BE2C (cell line): ENCODE data around the gene EXOSC10.

Experiments
- DNase-seq: peaks from one replicate; pipeline ENCODE4 v3.0.0-alpha.2; 2020
- H3K27me3 ChIP-seq: fragments of 250-450 bp; sonication (Bioruptor Pico); 2 replicates; pipeline ENCODE4 v1.5.1; 2020; ENCODE audit warnings: mild to moderate bottlenecking
- H3K36me3 ChIP-seq: fragments of 250-450 bp; sonication (Bioruptor Pico); 2 replicates; pipeline ENCODE4 v1.5.1; 2020; ENCODE audit warnings: mild to moderate bottlenecking
- H3K4me1 ChIP-seq: fragments of 250-450 bp; sonication (Bioruptor Pico); 2 replicates; pipeline ENCODE4 v1.5.1; 2020
- H3K4me3 ChIP-seq: 2 replicates; pipeline ENCODE4 v1.5.1; 2011; ENCODE audit warnings: low read depth, low read length
- H3K9me3 ChIP-seq: fragments of 250-450 bp; sonication (Bioruptor Pico); 2 replicates; pipeline ENCODE4 v1.5.1; 2020
- TF ChIP-seq, protein P1 (sequence below): IDR thresholded peaks from 2 replicates; pipeline ENCODE4 v1.5.1; 2012; ENCODE audit warnings: mild to moderate bottlenecking, low read depth, low read length

The EXOSC10 gene

DNA sequence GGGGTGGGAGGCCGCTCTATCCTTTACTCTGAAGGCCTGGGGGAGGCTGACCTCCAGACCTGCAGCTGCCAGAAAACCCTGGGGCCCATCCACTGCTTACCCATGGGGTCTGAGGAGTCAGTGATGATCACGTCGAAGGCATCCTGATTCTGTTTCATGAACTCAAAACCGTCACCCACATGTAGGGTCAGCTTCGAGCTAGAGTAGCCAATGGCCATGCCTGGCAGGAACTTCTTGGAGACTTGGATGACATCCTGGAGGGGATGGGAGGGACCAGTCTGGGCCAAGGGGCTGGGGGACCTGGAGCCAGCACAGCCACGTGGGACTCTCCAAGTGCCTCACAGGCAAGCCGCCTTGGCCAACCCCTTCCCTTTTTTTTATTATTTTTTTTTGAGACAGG lies 43.2 kb downstream of the EXOSC10 start:
- TF ChIP-seq, protein P1, sequence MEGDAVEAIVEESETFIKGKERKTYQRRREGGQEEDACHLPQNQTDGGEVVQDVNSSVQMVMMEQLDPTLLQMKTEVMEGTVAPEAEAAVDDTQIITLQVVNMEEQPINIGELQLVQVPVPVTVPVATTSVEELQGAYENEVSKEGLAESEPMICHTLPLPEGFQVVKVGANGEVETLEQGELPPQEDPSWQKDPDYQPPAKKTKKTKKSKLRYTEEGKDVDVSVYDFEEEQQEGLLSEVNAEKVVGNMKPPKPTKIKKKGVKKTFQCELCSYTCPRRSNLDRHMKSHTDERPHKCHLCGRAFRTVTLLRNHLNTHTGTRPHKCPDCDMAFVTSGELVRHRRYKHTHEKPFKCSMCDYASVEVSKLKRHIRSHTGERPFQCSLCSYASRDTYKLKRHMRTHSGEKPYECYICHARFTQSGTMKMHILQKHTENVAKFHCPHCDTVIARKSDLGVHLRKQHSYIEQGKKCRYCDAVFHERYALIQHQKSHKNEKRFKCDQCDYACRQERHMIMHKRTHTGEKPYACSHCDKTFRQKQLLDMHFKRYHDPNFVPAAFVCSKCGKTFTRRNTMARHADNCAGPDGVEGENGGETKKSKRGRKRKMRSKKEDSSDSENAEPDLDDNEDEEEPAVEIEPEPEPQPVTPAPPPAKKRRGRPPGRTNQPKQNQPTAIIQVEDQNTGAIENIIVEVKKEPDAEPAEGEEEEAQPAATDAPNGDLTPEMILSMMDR = no peak
- peaks cover 26% of the 10 kb centered on the region for H3K36me3 ChIP-seq

DNA sequence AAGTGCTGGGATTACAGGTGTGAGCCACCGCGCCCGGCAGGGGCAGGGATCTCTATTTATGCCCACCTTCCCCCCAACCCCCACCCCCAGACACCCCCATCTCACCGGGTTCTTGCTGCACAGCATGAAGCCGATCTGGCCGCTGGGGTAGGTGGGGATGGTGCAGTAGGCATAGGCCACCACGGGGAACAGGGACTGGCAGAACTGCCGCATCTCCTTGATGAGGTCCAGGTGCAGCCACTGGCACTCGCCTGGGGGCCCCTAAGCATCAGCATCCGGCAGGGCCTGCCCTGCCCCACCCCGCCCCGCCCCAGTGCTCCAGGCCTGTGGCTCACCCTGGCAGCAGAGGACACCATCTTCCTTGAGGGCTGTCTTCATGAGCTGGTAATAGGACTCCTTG lies 44.0 kb downstream of the EXOSC10 start:
- Histone ChIP-seq H3K36me3 (peaks cover 26% of the 10 kb centered on the region), H3K9me3 (no peaks in the 10 kb centered on the region), H3K4me3 (no peak overlapping the region), H3K4me1 (peaks cover 21% of the 10 kb centered on the region), H3K27me3 (no peaks in the 10 kb centered on the region)
- TF ChIP-seq, protein P1 = no peak
- no peak for DNase-seq

More for the DNA sequence above, 43.2 kb downstream of the EXOSC10 start:
- H3K27me3 ChIP-seq = no peaks in the 10 kb centered on the region
- H3K4me3 ChIP-seq = no peak overlapping the region
- no peak for DNase-seq
- H3K4me1 ChIP-seq = peaks cover 21% of the 10 kb centered on the region
- no peaks in the 10 kb centered on the region for H3K9me3 ChIP-seq

DNA sequence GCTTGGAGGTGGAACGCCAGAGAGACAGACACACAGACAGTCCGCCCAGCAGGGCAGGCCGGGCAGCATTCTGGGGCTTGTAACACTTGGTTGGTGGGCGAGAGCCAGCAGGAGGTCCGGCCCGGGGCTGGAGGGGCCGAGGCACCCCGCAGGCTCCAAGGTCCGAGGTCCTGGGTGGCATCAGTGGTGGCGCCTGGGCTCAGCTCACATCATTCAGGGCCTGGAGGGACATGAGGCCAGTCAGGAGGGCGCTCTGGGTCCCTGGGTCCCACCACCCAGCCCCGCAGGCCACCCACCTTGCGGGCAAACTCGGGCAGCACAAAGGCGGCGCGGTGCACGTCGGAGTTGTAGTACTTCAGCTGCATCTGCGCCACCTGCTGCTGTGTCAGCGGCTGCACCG lies 45.0 kb downstream of the EXOSC10 start:
- no peak for DNase-seq
- Histone ChIP-seq H3K27me3 (no peaks in the 10 kb centered on the region), H3K9me3 (no peaks in the 10 kb centered on the region), H3K4me3 (no peak overlapping the region), H3K36me3 (peaks cover 23% of the 10 kb centered on the region), H3K4me1 (peaks cover 21% of the 10 kb centered on the region)
- TF ChIP-seq, protein P1 = no peak

DNA sequence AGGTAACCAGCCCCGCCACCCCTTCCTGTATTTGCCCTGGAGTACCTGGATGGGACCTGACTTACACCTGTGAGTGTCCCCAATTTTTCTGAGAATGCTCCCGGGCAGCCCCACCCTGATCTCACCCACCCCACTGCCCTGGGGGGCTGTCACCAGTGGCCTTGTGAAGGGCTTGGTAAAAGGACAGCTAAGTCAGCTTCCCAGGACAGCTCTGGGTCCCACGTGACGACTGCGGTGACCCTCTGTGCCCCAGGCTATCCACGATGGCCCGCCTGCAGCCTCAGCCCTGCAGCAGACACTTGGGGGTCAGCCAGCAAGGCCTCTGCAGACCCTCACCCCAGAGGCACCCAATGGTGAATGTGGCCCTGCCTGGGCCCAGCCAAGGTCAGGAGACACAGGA lies 45.5 kb downstream of the EXOSC10 start:
- TF ChIP-seq, protein P1 = no peak
- Histone ChIP-seq H3K27me3 (no peaks in the 10 kb centered on the region), H3K9me3 (no peaks in the 10 kb centered on the region), H3K36me3 (peaks cover 23% of the 10 kb centered on the region), H3K4me3 (no peak overlapping the region), H3K4me1 (peaks cover 21% of the 10 kb centered on the region)
- no peak for DNase-seq

DNA sequence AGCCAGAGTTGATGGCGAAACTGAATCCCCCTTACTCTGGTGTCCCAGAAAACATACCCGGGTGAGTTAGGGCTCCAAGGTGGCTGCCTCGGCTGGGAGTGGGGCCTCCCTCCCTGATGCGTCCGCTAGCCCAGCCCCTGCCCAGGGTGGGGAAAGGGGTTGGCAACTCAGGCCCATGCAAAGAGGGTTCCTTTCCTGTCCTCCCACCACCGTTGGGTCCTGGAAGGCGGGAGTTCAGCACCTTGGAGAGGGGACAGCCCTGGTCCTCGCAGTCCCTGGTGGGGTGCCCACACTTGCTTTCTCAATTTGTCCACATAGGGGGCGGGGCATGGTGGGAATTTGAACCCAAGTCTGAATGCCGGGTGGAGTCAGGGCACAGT lies 45.9 kb downstream of the EXOSC10 start:
- peaks cover 21% of the 10 kb centered on the region for H3K4me1 ChIP-seq
- H3K36me3 ChIP-seq = peaks cover 23% of the 10 kb centered on the region
- no peaks in the 10 kb centered on the region for H3K27me3 ChIP-seq
- DNase-seq = peak; percentile 26
- H3K4me3 ChIP-seq = no peak overlapping the region
- H3K9me3 ChIP-seq = no peaks in the 10 kb centered on the region
- TF ChIP-seq, protein P1 = no peak

DNA sequence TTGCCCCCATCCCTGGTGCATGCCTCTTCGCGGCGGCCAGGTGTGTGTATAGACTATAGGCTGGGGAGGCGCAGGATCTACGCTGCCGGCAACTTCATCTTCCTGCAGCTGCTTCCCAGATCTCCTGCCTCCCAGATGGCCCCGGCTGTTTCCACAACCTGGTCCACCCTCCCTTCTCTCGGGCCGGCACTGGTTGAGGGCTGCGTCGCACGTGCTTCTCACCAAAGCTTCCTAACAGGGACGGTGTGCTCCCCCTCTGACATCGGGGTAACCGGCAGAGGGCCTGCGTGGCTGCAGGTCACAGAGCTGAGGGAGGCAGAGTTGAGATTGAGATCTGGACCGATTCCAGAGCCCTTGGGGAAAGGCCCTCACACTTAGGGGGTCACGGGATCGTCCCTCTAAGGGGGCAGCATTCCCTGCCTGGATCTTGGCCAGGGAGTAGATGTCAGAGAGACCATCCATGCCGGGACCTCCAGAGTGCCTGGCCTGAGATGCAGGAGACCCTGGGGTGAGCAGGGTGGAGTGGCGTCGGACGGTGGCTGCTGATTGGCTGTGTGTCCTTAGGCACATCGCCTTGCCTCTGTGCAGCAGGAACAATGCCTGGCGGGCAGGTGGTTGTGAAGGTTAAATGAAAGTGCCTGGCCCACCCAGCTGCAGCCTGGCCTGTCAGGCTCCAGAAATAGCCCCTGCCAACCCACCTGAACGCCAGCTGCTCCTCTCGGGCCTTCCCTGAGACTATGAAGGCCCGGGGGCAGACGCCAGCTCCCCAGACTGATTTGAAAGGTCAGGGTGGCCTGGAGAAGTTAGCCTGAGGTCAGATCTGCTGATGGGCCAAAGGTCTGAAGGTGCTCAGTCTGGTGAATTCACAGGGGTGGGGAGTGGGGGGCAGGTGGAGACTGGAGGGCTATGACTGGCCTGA lies 46.6 kb downstream of the EXOSC10 start:
- H3K4me1 ChIP-seq = peaks cover 21% of the 10 kb centered on the region
- TF ChIP-seq, protein P1 = no peak
- peak overlapping the region; percentile 32 for H3K4me3 ChIP-seq
- peaks cover 22% of the 10 kb centered on the region for H3K36me3 ChIP-seq
- no peaks in the 10 kb centered on the region for H3K9me3 ChIP-seq
- peak; percentile 70 for DNase-seq
- no peaks in the 10 kb centered on the region for H3K27me3 ChIP-seq
